CD14-positive monocyte (primary cell): ENCODE measurements around the gene MTNR1B. TPM values are rescaled to one million over a fixed set of nuclear protein-coding genes. Genes with fewer than 3 reads are reported as not detected.

ENCODE experiments used
- DNase-seq, 3 donors: peaks; one replicate each; pipeline ENCODE4 v3.0.0-alpha.2; 2011 to 2022
- H2AFZ ChIP-seq: 2 replicates; pipeline ENCODE4 v1.6.0; 2012; ENCODE audit warnings: mild to moderate bottlenecking, low read depth, low read length, inconsistent platforms; ENCODE audit not compliant: insufficient read depth, poor library complexity, severe bottlenecking
- H3K27ac ChIP-seq, 2 donors: 1 replicate in 1 of 2; 2 replicates in 1 of 2; pipeline ENCODE4 v1.5.1; 2012 to 2013; ENCODE audit warnings: low read length in 2 of 2, control low read depth in 1 of 2, inconsistent platforms in 1 of 2, low read depth in 1 of 2, mild to moderate bottlenecking in 1 of 2
- H3K27me3 ChIP-seq, 2 donors: one replicate each; pipeline versions ENCODE4 v1.6.0 to v1.6.1; 2011 to 2013; ENCODE audit warnings: low read length in 2 of 2; ENCODE audit not compliant: control insufficient read depth in 2 of 2, insufficient read depth in 2 of 2
- H3K36me3 ChIP-seq, 2 donors: replicated peaks in 1 of 2; 1 replicate in 1 of 2; 2 replicates in 1 of 2; pipeline versions ENCODE4 v1.5.1 to v1.6.1; 2012 to 2013; ENCODE audit warnings: low read length in 2 of 2, control low read depth in 1 of 2, inconsistent platforms in 1 of 2, mild to moderate bottlenecking in 1 of 2; ENCODE audit not compliant: insufficient read depth in 2 of 2, control insufficient read depth in 1 of 2
- H3K4me1 ChIP-seq, 2 donors: 1 replicate in 1 of 2; 2 replicates in 1 of 2; pipeline versions ENCODE4 v1.5.1 to v1.6.1; 2012 to 2013; ENCODE audit warnings: low read length in 2 of 2, control low read depth in 1 of 2, inconsistent platforms in 1 of 2, mild to moderate bottlenecking in 1 of 2, moderate library complexity in 1 of 2; ENCODE audit not compliant: insufficient read depth in 2 of 2, control insufficient read depth in 1 of 2
- H3K4me2 ChIP-seq: replicated peaks from 2 replicates; pipeline ENCODE3; 2012; ENCODE audit warnings: low read length, moderate library complexity, mild to moderate bottlenecking; ENCODE audit not compliant: poor library complexity, severe bottlenecking; ENCODE audit errors: extremely low read depth
- H3K4me3 ChIP-seq, 3 experiments: fragments of 200-600 bp in 1 of 3; sonication (generic) in 1 of 3; replicated peaks in 1 of 3; 1 replicate in 2 of 3; 2 replicates in 1 of 3; pipeline ENCODE4 v1.5.1; 2011 to 2013; ENCODE audit warnings: low read length in 3 of 3, mild to moderate bottlenecking in 3 of 3, control low read depth in 2 of 3, low read depth in 2 of 3, inconsistent platforms in 1 of 3, moderate library complexity in 1 of 3
- H3K79me2 ChIP-seq: 2 replicates; pipeline ENCODE4 v1.6.0; 2012; ENCODE audit warnings: mild to moderate bottlenecking, control low read depth, inconsistent platforms, low read length, moderate library complexity; ENCODE audit not compliant: insufficient read depth
- H3K9ac ChIP-seq: 2 replicates; pipeline ENCODE4 v1.6.0; 2017; ENCODE audit warnings: low read length, mild to moderate bottlenecking; ENCODE audit not compliant: insufficient read depth, poor library complexity, severe bottlenecking
- H3K9me3 ChIP-seq, 2 donors: replicated peaks in 1 of 2; 1 replicate in 1 of 2; 2 replicates in 1 of 2; pipeline versions ENCODE4 v1.5.1 to v1.6.1; 2012 to 2013; ENCODE audit warnings: low read length in 2 of 2, control low read depth in 1 of 2; ENCODE audit not compliant: control insufficient read depth in 1 of 2, insufficient read depth in 1 of 2
- H4K20me1 ChIP-seq: 2 replicates; pipeline ENCODE4 v1.6.0; 2012; ENCODE audit warnings: mild to moderate bottlenecking, low read length, control low read depth, moderate library complexity; ENCODE audit not compliant: insufficient read depth
- H3K27ac Mint-ChIP-seq, 7 donors: one replicate each; pipeline ENCODE4 v1.8.0; 2020; ENCODE audit warnings: mild to moderate bottlenecking in 7 of 7, mixed read lengths in 7 of 7, moderate library complexity in 6 of 7, inconsistent platforms in 2 of 7
- H3K27me3 Mint-ChIP-seq, 3 donors: one replicate each; pipeline ENCODE4 v1.8.0; 2021 to 2022; ENCODE audit warnings: low read depth in 3 of 3, mild to moderate bottlenecking in 3 of 3, mixed read lengths in 3 of 3, moderate library complexity in 3 of 3, inconsistent platforms in 1 of 3
- H3K36me3 Mint-ChIP-seq, 2 donors: one replicate each; pipeline ENCODE4 v1.8.0; 2020; ENCODE audit warnings: mixed read lengths in 2 of 2, inconsistent platforms in 1 of 2, mild to moderate bottlenecking in 1 of 2
- H3K4me1 Mint-ChIP-seq: one replicate; pipeline ENCODE4 v1.8.0; 2020; ENCODE audit warnings: mild to moderate bottlenecking, mixed read lengths
- H3K4me3 Mint-ChIP-seq, 2 donors: one replicate each; pipeline ENCODE4 v1.8.0; 2020; ENCODE audit warnings: mild to moderate bottlenecking in 2 of 2, mixed read lengths in 2 of 2, moderate library complexity in 1 of 2
- H3K9me3 Mint-ChIP-seq, 7 donors: one replicate each; pipeline ENCODE4 v1.8.0; 2020 to 2022; ENCODE audit warnings: mixed read lengths in 7 of 7, mild to moderate bottlenecking in 6 of 7, moderate library complexity in 6 of 7, inconsistent platforms in 2 of 7
- CTCF ChIP-seq: fragments of 200-600 bp; IDR thresholded peaks from one replicate; pipeline ENCODE4 v1.8.0; 2022; ENCODE audit warnings: antibody characterized with exemption, mild to moderate bottlenecking
- WGBS: methylation state at CpG from one replicate; pipeline ENCODE4 v1.1.5; 2013; ENCODE audit warnings: missing lambda C conversion rate; ENCODE audit not compliant: insufficient coverage; 5-methylcytosine and 5-hydroxymethylcytosine counted together
- intact Hi-C, 2 donors: fragments of 100-400 bp; cut with micrococcal nuclease; formaldehyde crosslinking; loops; one replicate each; pipeline versions ENCODE4 v1.15.0 to v1.15.1; 2023
- polyA plus RNA-seq, 3 donors: library from polyadenylated mRNA; depleted of rRNA in 1 of 3; unstranded in 2 of 3; stranded (reverse) in 1 of 3; fragments of 300-500 nt in 2 of 3; fragments of >200 nt in 1 of 3; fragmentation: Illumina TruSeq in 2 of 3; gene quantifications; 1 replicate in 2 of 3; 2 replicates in 1 of 3; pipeline ENCODE4 v1.2.3, GENCODE V29; 2012 to 2021

The MTNR1B gene
- polyA plus RNA-seq, 3 donors = not detected

GRCh38 chr11:93005239-93005638 is 35.8 kb downstream of the MTNR1B start:
- Histone ChIP-seq H3K4me2 (no peak overlapping the region), H3K9me3 (peaks cover 3 to 8% of the 10 kb centered on the region in 2 donors), H3K36me3 (no peaks in the 10 kb centered on the region), H3K9ac (no peak overlapping the region), H3K27me3 (no peaks in the 10 kb centered on the region), H2AFZ (no peak overlapping the region), H3K4me1 (no peaks in the 10 kb centered on the region), H4K20me1 (no peaks in the 10 kb centered on the region), H3K4me3 (no peak overlapping the region), H3K27ac (no peak overlapping the region), H3K79me2 (no peaks in the 10 kb centered on the region)
- intact Hi-C loops = no loop called here
- Mint-ChIP-seq H3K27me3 (peaks cover 0 to 2% (median 0%) of the 10 kb centered on the region in 3 donors), H3K36me3 (no peaks in the 10 kb centered on the region), H3K27ac (no peak overlapping the region), H3K4me1 (no peaks in the 10 kb centered on the region), H3K4me3 (no peak overlapping the region), H3K9me3 (peaks cover 3 to 16% (median 8%) of the 10 kb centered on the region in 7 donors)
- 80% methylated on average over 1 of the region's 1 CpG for whole genome bisulfite sequencing
- no peak for TF ChIP-seq CTCF
- DNase-seq = no peak

- Histone ChIP-seq H4K20me1 (no peaks in the 10 kb centered on the region), H3K27me3 (no peaks in the 10 kb centered on the region), H3K9me3 (peaks cover 0 to 3% of the 10 kb centered on the region in 2 donors), H3K36me3 (no peaks in the 10 kb centered on the region), H3K4me2 (no peak overlapping the region), H3K4me3 (no peak overlapping the region), H3K9ac (no peak overlapping the region), H3K4me1 (no peaks in the 10 kb centered on the region), H2AFZ (no peak overlapping the region), H3K27ac (no peak overlapping the region), H3K79me2 (no peaks in the 10 kb centered on the region)
- DNase-seq = no peak
- H3K4me1 Mint-ChIP-seq = no peaks in the 10 kb centered on the region
- no peaks in the 10 kb centered on the region for H3K27me3 Mint-ChIP-seq
- no peak for TF ChIP-seq CTCF
- 50% methylated on average over 1 of the region's 1 CpG for WGBS
- intact Hi-C loops = no loop called here
- H3K9me3 Mint-ChIP-seq = peaks cover 3 to 14% (median 11%) of the 10 kb centered on the region in 7 donors
- H3K36me3 Mint-ChIP-seq = no peaks in the 10 kb centered on the region
- no peak overlapping the region for H3K4me3 Mint-ChIP-seq
- no peak overlapping the region for H3K27ac Mint-ChIP-seq
Observed at GRCh38 chr11:93013646-93014045, 44.2 kb downstream of the MTNR1B start.
